ENCODE results near the gene DZIP1L. TPM values are rescaled to one million over a fixed set of nuclear protein-coding genes. Genes with fewer than 3 reads are reported as not detected.
A peak's percentile ranks its signal among the peaks of the same experiment; 100 is the strongest.
"Not testable (repeated sequence)": the region's sequence is repeated elsewhere in the genome, so short reads cannot be mapped to it uniquely, and the experiment has no call there.

DZIP1L gene, protein sequence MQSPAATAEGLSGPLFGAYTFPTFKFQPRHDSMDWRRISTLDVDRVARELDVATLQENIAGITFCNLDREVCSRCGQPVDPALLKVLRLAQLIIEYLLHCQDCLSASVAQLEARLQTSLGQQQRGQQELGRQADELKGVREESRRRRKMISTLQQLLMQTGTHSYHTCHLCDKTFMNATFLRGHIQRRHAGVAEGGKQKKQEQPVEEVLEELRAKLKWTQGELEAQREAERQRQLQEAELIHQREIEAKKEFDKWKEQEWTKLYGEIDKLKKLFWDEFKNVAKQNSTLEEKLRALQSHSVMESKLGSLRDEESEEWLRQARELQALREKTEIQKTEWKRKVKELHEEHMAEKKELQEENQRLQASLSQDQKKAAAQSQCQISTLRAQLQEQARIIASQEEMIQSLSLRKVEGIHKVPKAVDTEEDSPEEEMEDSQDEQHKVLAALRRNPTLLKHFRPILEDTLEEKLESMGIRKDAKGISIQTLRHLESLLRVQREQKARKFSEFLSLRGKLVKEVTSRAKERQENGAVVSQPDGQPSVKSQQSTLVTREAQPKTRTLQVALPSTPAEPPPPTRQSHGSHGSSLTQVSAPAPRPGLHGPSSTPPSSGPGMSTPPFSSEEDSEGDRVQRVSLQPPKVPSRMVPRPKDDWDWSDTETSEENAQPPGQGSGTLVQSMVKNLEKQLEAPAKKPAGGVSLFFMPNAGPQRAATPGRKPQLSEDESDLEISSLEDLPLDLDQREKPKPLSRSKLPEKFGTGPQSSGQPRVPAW
- 4.5 TPM for total RNA-seq

DNA sequence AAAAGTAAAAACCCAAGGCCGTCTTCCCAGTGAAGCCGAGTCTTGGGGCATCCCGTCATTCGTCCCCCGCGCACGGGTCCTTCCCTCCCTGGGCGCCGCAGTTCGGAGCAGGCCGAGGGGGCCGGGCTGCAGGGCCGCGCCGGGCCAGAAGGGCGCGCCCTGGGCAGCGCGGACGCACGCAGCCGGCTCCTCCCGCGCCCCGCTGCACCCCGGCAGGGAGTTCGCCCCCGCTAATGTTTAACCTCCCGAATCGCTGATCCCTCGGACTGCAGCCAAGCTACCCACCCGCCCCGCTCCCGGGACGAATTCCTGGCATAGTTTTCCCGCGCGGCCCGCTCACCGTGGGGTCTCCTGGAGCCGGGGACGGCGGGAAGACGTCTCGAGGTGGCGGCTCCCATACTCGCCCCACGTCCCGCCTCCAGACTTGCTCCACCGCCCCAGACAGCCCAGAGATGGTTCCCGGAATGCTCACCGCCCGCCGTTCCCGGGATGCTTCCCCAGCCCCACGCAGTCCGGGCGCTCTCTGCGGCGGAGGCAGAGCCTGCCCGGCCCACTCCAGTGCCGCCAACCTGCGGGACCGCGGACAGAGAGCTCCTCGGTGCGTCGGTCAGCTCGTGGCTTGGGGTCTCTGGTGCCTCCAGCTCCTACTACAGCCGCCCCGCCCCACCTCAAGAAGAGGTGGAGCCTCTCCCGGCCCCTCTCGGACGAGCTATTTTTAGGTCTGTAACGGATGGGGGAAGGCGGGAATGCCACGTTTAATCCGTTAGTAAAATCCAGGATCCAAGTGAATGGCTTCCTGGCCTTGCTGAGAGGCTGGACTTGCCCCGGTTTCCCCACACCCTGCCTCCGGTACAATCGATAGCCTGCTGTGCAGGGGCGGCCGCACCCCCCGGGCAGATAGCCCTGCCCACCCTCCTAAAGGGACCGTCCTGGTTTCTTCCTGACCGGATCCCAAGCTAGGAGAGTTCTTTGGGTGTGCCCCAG, at the start of gene DZIP1L:
TSS of gene DZIP1L (minus strand) at position 621 of the 984 bp plus-strand sequence. CDS start 11,637 bp downstream, outside the sequence.
- peak; percentile 54 to 72 for DNase-seq (ENCODE audit: low spot score in 2 of 2)
- FAIRE-seq = no peak

DNA sequence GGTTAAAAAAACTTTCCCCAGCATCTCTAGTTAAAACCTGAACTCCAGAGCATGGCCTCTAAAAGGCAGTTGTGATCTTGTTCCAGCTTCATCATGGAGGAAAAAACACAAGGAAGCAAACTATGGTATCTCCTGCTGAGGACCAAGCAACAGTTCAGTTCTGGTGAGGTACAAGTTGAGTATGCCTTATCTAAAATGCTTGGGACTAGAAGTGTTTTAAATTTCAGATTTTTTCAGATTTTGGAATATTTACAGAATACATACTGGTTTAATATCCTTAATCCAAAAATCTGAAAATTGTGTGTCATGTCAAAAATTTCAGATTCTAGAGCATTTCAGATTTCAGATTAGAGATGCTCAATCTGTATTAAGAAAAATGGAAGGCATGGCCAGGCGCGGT, 49.7 kb upstream of the DZIP1L start:
- no peak for FAIRE-seq

DNA sequence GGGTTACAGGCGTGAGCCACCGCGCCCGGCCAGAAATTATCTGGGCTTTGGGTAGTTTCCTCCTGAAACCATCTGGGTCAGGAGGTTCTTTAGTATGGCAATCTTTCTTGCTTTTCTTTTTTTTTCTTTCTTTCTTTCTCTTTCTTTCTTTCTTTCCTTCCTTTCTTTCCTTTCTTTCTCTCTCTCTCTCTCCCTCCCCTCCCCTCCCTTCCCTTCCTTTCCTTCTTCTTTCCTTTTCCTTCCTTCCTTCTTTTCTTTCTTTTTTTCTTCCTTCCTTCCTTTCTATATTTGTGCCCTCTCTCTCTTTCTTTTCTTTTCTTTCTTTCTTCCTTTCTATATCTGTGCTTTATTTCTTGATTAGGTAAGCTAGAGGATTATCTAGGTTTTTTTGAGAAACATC, 42.3 kb upstream of the DZIP1L start:
- FAIRE-seq = no peak

More for the DNA sequence above, 49.7 kb upstream of the DZIP1L start:
- no peak for DNase-seq (ENCODE audit: low spot score in 2 of 2)

DNA sequence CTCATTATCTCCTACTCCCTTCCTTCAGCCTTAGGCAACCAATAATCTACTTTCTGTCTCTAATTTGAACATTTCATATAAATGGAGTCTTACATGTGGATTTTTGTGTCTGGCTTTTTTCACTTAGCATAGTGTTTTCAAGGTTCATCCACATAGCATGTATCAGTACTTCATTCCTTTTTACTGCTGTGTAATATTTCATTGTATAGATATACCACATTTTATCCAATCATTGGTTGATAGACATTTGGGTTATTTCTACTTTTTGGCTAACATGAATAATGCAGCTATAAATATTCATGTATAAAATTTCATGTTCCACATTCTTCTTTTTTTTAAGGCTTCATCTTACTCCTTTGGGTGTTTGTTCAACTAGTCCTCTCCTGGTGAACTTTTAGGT, 39.1 kb upstream of the DZIP1L start:
- DNase-seq (ENCODE audit: low spot score in 2 of 2) (no peak), FAIRE-seq (no peak)

More for the DNA sequence above, 42.3 kb upstream of the DZIP1L start:
- no peak for DNase-seq (ENCODE audit: low spot score in 2 of 2)

DNA sequence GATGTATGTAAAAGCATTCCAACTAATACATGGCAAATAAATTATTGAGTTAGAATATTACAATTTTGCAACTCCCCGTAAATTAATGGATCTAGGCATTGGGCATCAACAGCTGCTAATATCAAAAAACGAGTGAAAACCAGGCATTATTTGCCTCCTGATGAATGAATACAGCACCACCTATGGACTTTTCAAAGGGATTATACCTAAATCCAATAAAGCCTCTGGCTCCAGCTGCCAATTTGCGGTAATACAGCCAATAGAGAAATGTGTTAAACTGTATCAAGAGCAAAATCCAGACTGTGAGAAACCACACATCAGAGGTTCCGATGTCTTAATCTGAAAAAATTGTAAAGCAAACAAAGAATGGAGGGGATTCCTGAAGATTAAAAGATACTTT, 33.1 kb upstream of the DZIP1L start:
- DNase-seq (ENCODE audit: low spot score in 2 of 2) (no peak), FAIRE-seq (no peak)

DNA sequence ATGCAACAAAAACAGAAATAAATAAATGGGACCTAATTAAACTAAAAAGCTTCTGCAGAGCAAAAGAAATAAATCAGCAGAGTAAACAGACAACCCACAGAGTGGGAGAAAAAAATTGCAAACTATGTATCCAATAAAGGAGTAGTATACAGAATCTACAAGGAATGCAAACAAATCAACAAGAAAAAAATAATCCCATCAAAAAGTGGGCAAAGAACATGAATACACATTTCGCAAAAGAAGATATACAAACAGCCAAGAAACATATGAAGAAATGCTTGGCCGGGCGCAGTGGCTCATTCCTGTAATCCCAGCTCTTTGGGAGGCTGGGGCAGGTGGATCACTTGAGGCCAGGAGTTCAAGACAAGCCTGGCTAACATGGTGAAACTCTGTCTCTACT, 26.8 kb upstream of the DZIP1L start:
- FAIRE-seq; DNase-seq (ENCODE audit: low spot score in 2 of 2): not testable (repeated sequence)

DNA sequence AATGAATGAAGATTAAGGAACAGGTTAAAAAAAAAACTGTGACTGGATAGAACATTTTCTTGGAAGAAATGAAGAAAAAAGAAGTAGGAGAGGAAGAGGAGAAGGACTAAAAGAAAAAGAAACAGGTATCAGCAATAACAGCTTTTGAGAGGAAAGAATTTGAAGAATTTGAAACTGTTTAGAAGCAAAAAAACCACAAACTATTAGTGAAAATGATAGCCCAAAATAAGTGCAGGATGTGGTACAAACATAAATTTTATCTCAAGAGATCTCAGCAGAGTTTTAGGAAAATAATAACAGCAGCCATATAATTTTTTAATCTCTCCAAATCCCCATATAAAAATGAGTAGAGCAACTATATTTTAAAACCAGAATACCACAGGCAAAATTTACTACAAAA, 25.5 kb upstream of the DZIP1L start:
- DNase-seq (ENCODE audit: low spot score in 2 of 2) (no peak), FAIRE-seq (no peak)

DNA sequence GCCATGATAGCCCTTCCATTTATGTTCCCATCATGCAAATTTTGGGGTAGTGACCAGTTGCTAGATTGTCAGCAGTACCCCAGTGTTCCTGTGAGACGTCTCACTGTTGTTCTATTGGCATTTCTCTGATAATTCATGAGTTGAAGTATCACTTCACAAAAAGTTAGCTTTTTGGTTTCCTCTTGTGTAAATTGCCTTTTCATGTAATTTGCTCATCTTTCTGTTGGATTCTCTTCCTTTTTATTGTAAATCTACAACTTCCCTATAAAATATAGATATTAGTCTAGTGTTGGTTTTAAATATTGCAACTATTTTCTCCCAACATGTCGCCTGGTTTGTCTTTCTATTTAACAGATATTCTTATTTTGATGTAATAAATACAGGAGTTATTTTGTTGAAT, 24.3 kb upstream of the DZIP1L start:
- DNase-seq (ENCODE audit: low spot score in 2 of 2) (no peak), FAIRE-seq (no peak)

DNA sequence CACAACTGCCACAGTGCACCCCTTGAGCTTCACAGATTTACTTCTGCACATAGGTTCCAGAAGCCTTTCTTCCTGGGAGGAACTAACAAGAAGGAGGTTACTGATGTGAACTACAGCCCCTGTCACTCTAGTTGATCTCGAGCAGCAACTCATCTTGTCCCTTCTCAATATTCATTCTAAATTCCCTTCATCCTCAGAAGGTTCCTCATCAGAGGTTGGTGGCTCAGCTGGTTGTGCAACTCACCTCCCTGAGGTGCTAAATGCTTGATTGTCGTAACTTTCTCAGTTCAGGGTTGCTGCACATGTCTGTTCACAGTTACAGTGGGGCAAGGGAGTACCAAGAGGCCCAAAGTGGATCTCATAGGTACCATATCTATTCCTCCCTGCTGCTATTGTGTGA, 22.5 kb upstream of the DZIP1L start:
- FAIRE-seq (no peak), DNase-seq (ENCODE audit: low spot score in 2 of 2) (no peak)

DNA sequence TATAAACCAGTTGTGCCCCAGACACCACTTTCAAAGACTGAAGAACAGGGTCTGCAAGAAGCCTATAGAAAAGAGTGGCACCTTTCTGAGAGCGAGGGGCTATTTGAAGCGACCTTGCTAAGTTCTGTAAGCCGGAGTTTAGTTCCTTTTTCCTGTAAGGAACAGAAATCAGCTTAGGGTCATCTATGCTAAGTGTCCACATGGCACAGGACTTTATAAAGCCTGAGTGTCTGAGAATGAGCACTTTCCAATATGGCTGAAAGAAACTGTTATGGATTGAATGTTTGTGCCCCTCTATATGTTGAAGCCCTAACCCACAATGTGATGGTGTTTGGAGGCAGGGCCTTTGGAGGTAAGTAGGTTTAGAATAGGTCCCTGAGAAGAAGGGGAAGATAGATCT, 20.8 kb upstream of the DZIP1L start:
- DNase-seq (ENCODE audit: low spot score in 2 of 2) (no peak), FAIRE-seq (no peak)

DNA sequence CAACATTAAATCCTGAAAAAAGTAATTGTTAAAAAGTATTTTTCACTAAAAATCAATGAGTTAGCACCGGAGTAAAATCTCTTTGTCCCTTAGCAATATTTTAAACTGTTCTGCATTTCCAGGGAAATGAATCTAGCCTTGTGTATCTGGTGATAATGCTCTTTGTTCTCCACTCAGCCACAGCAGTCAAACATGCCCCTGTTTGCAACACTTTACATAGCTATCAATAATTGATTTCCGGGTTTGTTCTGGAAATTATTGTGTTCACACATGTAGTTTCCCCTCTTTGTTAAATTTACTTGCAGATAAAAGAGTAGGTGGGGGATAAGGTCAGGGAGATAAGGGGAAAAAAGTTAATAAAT, 20.4 kb upstream of the DZIP1L start:
- FAIRE-seq = no peak
- no peak for DNase-seq (ENCODE audit: low spot score in 2 of 2)

DNA sequence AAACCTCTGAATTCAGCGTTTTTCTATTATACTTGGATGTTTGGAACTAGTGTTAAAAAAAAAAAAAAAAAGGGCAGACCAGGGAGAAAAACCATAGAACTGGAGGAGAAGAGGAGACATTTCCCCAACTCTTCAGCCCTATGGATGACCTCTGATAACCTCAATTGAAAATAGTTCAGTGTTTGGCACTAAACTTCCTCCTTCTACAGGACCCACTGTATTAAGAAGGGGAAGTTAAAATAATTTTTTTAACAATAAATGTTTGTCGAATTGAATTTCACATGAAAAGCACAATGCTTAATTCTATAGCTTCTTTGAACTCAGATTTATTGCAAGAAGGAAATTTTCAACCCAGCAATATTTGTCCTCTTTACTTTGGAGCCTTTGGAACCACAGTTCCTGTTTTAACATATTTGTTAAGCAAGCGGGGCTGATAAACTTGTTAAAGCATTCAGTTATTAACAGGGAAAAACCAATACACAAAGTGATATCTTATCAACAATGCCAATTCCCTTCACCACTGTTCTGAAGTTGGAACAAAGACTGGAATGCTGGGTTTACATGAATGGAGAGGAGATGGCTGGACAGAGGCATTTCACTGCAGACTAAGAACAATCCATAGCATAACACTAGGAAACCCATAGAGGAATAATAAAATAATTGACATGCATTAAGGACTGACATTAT, 19.9 kb upstream of the DZIP1L start:
- FAIRE-seq (no peak), DNase-seq (ENCODE audit: low spot score in 2 of 2) (no peak)

DNA sequence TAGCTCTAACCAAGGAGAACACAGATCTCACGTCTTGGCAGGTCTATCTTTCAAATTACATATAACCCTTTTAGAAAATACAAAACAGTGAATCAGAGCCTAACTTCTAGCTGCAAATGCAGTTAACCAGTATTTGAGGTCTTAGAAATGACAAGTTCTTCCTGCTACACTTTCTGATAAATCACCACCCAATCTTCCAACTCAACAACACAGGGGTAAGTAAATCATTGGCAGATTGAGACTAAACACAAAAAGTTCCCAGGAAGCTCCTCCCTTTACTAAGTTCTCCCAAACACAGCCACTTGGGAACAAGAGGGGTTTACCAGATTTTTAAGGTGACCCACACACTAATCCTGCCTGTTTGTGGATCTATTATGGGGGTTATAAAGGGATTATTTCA, 16.8 kb upstream of the DZIP1L start, which contains the start of gene A4GNT:
TSS of gene A4GNT (minus strand) at position 152 of the 400 bp plus-strand sequence. CDS start 1,134 bp downstream, outside the sequence.
- FAIRE-seq = no peak
- no peak for DNase-seq (ENCODE audit: low spot score in 2 of 2)

DNA sequence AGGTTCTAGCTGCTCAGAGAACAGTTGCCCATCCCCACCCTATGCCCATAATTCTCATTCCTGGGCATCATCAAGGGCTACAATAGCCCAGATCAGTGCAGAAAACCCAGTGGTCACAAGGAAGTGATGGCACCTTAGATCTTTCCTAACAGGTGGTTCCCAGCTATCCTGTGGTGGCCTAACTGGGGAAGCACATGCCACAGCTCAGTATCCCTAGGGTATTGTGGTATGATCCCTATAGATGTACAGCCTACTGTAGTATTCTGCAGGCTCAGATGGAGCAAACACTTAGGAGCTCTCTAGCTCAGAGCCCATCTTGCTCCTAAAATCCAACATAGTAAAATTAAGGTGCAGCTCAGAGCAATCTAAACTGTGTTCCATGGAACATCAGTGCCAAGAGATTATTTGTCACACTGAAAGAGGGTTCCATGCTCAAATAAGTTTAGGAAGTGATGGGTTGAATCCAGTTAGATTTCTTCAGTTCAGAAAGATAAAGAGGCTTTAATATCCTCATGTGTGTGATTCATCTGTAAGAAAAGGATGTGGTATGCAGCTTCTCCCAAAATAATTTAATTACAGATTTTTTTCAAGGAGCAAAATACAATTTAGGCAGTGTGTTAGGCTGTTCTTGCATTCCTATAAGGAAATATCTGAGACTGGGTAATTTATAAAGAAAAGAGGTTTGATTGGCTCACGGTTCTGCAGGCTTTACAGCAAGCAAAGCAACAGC, 12.4 kb upstream of the DZIP1L start:
- DNase-seq (ENCODE audit: low spot score in 2 of 2) (no peak), FAIRE-seq (no peak)

DNA sequence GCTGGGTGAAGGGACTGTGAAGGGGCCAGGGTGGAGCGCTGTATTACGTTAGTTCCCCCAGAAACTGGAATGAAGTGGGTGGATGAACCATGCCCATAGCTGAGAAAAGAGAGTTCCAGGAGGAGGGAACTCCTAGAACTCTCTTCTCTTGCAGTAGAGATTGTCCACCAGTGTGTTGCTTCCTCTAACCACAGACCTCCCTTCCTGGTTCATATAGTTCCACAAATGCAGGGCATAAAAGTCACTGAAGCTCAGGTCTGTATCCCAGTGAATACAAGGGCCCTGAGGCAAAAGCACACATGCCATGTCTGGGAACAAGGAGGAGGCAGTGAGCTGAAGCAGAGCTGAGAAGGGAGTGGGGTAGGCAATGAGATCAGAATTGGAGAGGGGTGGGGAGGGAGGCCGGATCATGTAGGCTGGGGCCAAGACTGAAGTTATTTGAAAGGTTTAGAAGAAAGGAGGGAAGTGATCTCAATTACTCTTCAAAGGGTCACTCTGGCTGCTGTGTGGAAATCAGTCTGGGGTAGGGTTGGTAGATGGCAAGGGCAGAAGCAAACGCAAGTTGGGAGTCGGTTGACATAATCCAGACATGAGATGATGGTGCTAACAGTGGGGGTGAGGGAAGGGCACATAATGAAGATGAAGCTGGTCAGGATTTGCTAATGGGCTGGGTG, 10.3 kb upstream of the DZIP1L start:
- DNase-seq (ENCODE audit: low spot score in 2 of 2) (no peak), FAIRE-seq (no peak)

DNA sequence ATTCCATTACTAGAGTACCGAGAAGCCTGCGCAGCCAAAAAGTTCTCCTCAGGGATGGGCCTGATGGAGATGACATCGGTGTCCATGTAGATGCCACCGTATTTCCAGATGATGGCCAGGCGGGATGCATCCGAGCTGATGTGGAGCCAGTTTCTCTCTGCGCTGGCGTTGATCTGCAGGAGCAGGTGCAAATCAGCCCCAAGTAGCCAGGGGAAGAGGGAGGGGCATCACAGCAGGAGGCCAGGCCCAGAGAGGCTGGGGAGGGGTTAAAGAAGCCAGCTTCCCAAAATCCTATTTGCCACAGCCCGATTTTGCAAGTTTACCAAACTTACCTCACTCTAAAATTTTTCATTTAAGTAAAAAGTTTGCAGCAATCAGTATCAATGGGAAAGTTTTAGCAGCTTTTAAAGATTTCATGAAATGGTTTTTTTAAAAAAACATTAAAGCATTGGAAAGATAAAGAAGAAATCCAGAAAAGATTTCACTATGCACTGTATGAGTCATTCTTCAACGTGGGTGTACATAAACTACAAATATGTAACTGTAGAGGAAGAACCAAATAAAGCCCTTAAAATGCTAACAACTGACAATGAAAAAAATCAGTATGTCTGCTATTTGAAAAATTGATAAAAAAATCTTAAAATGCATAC, 9.4 kb upstream of the DZIP1L start:
- FAIRE-seq = no peak
- DNase-seq (ENCODE audit: low spot score in 2 of 2) = no peak

DNA sequence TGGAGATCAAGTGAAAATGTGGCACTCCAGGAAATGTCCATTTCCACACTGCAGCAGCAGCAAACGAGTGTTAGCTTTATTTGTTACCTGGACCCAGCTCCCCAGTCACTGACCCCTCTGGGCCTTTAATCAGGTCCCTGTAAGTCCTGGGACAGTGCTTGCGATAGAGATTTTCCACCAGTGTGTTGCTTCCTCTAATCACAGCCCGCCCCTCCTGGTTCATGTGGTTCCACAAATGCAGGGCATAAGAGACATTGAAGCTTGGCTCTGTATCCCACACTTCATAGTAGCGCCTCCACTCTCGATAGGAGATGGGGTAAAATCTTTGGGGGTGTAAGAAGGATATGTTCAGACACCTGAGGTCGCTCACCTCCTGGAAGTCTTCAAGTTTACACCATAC, 8.8 kb upstream of the DZIP1L start:
- no peak for DNase-seq (ENCODE audit: low spot score in 2 of 2)
- FAIRE-seq = no peak

DNA sequence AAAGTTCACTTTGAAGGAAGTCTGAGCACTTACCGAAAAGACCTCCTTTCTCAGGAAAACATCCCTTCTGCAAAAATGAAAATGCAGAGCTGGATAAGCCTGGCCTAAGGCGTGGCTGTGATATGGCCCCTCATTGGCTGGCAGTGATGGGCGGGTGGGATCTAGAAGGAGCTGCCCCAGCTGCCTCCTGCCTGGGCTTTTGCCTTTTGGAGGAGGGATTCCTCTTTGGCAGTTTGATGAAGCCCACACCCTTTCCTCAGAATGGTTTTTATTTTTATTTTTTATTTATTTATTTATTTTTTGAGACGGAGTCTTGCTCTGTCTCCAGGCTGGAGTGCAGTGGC, 4.0 kb upstream of the DZIP1L start:
- FAIRE-seq (no peak), DNase-seq (ENCODE audit: low spot score in 2 of 2) (no peak)

All from frontal cortex (tissue), 4 donors.